Keratinocyte (primary cell): Measurements from ENCODE around the gene KLHL3.

Experiments
- EZH2 ChIP-seq: IDR thresholded peaks from one replicate; pipeline ENCODE4 v1.6.1; 2012; ENCODE audit warnings: inconsistent platforms, mild to moderate bottlenecking, low read length, moderate library complexity
- TF ChIP-seq, protein P1 (sequence below), 3 experiments: IDR thresholded peaks in 1 of 3; conservative IDR thresholded peaks in 1 of 3; optimal IDR thresholded peaks in 1 of 3; 2 replicates in 2 of 3; 3 replicates in 1 of 3; pipeline versions ENCODE3 to v1.5.1; 2011; ENCODE audit warnings: low read length in 3 of 3, mild to moderate bottlenecking in 3 of 3, moderate library complexity in 2 of 3, control low read depth in 1 of 3, inconsistent platforms in 1 of 3; ENCODE audit not compliant: insufficient read depth in 2 of 3; ENCODE audit errors: extremely low read depth in 1 of 3

DNA sequence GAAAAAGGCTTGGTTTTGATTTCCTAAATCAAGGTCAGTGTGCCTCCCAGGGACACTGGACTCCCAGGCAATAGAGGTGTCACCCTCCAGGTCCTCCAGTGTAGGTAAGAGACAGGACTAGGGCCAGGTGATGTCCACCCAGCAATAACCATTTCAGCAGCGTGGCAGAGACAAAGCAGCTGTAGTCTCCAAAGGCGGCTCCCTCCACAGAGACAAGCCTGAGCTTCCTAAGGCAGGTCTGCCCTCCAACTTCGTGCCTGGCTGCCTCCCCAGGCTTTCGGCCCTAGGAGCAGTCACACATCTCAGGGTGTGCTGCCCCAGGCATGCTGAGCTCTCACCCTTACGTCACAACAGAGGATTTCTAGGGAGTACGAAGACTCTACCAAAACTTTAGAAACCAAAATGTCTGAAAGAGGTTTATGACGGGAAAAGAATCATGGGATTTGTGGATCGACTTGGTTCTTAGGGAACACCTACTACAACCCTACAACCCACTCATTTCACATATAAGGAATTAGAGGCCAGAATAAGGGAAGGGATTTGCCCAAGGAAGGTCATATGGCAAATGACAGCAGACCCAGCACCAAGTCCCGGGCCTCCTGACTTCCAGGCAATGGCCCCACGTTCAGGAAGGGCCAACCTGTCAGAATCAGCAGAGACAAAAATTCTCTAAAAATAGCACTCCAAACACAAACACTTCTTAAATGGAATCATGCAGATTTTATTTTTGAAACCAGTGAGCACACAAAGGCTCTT is 105.5 kb downstream of the KLHL3 start:
- no peak for TF ChIP-seq EZH2
- TF ChIP-seq, protein P1, sequence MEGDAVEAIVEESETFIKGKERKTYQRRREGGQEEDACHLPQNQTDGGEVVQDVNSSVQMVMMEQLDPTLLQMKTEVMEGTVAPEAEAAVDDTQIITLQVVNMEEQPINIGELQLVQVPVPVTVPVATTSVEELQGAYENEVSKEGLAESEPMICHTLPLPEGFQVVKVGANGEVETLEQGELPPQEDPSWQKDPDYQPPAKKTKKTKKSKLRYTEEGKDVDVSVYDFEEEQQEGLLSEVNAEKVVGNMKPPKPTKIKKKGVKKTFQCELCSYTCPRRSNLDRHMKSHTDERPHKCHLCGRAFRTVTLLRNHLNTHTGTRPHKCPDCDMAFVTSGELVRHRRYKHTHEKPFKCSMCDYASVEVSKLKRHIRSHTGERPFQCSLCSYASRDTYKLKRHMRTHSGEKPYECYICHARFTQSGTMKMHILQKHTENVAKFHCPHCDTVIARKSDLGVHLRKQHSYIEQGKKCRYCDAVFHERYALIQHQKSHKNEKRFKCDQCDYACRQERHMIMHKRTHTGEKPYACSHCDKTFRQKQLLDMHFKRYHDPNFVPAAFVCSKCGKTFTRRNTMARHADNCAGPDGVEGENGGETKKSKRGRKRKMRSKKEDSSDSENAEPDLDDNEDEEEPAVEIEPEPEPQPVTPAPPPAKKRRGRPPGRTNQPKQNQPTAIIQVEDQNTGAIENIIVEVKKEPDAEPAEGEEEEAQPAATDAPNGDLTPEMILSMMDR (optimal IDR thresholded peaks at IDR 0.05 in 1 of 3, IDR thresholded peaks at IDR 0.05 in 1 of 3, conservative IDR thresholded peaks at IDR 0.05 in 1 of 3; ENCODE audit: extremely low read depth in 1 of 3, insufficient read depth in 2 of 3, low read length in 3 of 3), result no peak
